Activated CD8-positive, alpha-beta memory T cell treated with anti-CD3 and anti-CD28 coated beads, Interleukin-2, amount 10 ng/mL, durations not matched to agents 7 days and 5 days (primary cell): Measurements from ENCODE around the gene SSX4B. TPM values are rescaled to one million over a fixed set of nuclear protein-coding genes. Genes with fewer than 3 reads are reported as not detected.
"Not testable (repeated sequence)": the region's sequence is repeated elsewhere in the genome, so short reads cannot be mapped to it uniquely, and the experiment has no call there.

ENCODE experiments used
- ATAC-seq: fragments of 150-1000 bp; cut with Tn5 transposase; one replicate; pipeline ENCODE4 v1.10.0; 2021; ENCODE audit warnings: moderate library complexity
- CTCF ChIA-PET: fragments of 350-600 bp; sonication (Branson Sonifier 250); formaldehyde crosslinking; loops from one replicate; lab custom pipeline; 2021; ENCODE audit warnings: antibody characterized with exemption; lab: Charles Lee
- DNase-seq: peaks from one replicate; pipeline ENCODE4 v3.0.0-alpha.2; 2020
- H3K27ac Mint-ChIP-seq: one replicate; pipeline ENCODE4 v1.8.0; 2021; ENCODE audit warnings: mild to moderate bottlenecking, mixed read lengths
- H3K27me3 Mint-ChIP-seq: one replicate; pipeline ENCODE4 v1.8.0; 2021; ENCODE audit warnings: mixed read lengths
- H3K36me3 Mint-ChIP-seq: one replicate; pipeline ENCODE4 v1.8.0; 2021; ENCODE audit warnings: mild to moderate bottlenecking, mixed read lengths
- H3K4me1 Mint-ChIP-seq: one replicate; pipeline ENCODE4 v1.8.0; 2021; ENCODE audit warnings: mixed read lengths
- H3K4me3 Mint-ChIP-seq: one replicate; pipeline ENCODE4 v1.8.0; 2021; ENCODE audit warnings: mild to moderate bottlenecking, moderate library complexity, mixed read lengths
- H3K9me3 Mint-ChIP-seq: one replicate; pipeline ENCODE4 v1.8.0; 2022; ENCODE audit warnings: low read depth, mixed read lengths
- total RNA-seq, 2 experiments: library from RNA; stranded (reverse); gene quantifications; one replicate each; pipeline ENCODE4 v1.2.3, GENCODE V29; 2021

The SSX4B gene
- total RNA-seq, 2 experiments from 2014 or later, result not detected

DNA sequence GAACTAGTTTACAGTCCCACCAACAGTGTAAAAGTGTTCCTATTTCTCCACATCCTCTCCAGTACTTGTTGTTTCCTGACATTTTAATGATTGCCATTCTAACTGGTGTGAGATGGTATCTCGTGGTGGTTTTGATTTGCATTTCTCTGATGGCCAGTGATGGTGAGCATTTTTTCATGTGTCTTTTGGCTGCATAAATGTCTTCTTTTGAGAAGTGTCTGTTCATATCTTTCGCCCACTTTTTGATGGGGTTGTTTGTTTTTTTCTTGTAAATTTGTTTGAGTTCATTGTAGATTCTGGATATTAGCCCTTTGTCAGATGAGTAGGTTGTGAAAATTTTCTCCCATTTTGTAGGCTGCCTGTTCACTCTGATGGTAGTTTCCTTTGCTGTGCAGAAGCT is 14.8 kb downstream of the SSX4B start:
- H3K9me3 Mint-ChIP-seq, CTCF ChIA-PET, ATAC-seq, H3K36me3 Mint-ChIP-seq, H3K4me1 Mint-ChIP-seq, H3K4me3 Mint-ChIP-seq, H3K27ac Mint-ChIP-seq, DNase-seq, H3K27me3 Mint-ChIP-seq: not testable (repeated sequence)

DNA sequence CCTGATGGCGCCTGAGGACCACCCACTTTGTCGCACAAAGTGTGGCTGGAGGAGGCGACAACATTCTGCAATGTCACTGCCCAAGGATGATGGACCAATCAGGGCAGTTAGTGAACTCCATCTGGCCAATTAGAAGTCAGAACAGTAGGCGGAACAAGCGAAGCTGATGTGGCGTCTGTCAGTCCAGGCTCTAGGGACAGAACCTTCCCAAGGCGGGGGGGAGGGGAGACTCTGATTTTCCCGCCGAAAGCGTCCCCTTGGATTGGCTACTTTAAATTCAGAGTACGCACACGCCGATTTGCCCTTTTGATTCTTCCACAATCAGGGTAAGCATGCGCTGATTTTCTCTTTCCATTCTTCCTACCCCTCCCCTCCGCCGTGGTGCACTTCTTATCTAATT is 28.5 kb downstream of the SSX4B start, which contains the start of gene SSX4:
Gene SSX4, plus strand, starts transcription at position 301 of the 400 bp plus-strand sequence. CDS start 515 bp downstream, outside the sequence.
- H3K4me3 Mint-ChIP-seq, CTCF ChIA-PET, DNase-seq, H3K4me1 Mint-ChIP-seq, H3K27me3 Mint-ChIP-seq, H3K36me3 Mint-ChIP-seq, H3K27ac Mint-ChIP-seq, ATAC-seq, H3K9me3 Mint-ChIP-seq: not testable (repeated sequence)

DNA sequence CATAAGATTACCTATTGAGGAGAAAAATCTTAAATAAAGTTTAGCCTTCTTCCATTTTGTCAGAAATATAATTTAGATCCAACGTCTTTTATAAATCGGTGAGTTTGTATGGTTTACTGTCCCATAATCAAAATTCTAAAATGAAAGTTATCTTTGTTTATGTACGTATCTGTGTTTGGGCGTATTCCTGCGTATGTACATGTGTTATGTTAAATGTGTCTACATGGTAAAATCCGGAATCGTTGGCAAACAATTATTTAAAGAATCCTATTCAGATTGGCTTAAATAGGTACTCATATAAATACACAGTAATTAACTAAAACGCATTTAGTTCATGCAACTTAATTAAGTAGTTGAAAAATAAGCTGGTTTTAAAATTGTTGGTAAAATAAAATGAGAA is 41.4 kb downstream of the SSX4B start:
- H3K27me3 Mint-ChIP-seq, H3K9me3 Mint-ChIP-seq, H3K27ac Mint-ChIP-seq, H3K36me3 Mint-ChIP-seq, CTCF ChIA-PET, H3K4me3 Mint-ChIP-seq, H3K4me1 Mint-ChIP-seq, ATAC-seq, DNase-seq: not testable (repeated sequence)

- H3K27ac Mint-ChIP-seq, H3K4me1 Mint-ChIP-seq, DNase-seq: not testable (repeated sequence)
Measured at GRCh38 chrX:48367717-48368408, 43.9 kb downstream of the SSX4B start.

DNA sequence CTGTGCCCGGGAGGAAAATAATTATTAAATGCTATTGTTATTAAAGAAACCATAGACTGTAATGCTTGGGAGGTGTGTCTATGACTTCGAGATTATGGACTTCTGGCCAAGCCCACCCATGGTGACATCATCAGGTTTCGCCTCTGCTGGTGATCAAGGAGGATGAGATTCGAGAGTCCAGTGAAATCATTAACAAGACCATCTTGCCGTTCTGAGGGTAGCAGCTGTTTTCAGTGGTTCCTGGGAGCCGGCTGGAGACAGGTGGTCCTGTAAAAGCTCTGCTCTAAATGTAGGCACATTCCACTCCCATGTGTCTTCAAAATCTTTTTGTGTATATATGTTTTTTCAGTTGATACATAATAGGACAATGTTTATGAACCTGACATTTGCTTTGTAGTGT is 52.5 kb downstream of the SSX4B start:
- CTCF ChIA-PET, H3K36me3 Mint-ChIP-seq, H3K4me3 Mint-ChIP-seq, H3K9me3 Mint-ChIP-seq, DNase-seq, H3K27me3 Mint-ChIP-seq, ATAC-seq, H3K27ac Mint-ChIP-seq, H3K4me1 Mint-ChIP-seq: not testable (repeated sequence)

More at GRCh38 chrX:48367717-48368408, 43.9 kb downstream of the SSX4B start:
- ATAC-seq, H3K27me3 Mint-ChIP-seq, H3K36me3 Mint-ChIP-seq, H3K4me3 Mint-ChIP-seq, H3K9me3 Mint-ChIP-seq, CTCF ChIA-PET: not testable (repeated sequence)

- no peak overlapping the region for H3K27ac Mint-ChIP-seq
- no peaks in the 10 kb centered on the region for H3K9me3 Mint-ChIP-seq
- peaks cover 6% of the 10 kb centered on the region for H3K27me3 Mint-ChIP-seq
- no peaks in the 10 kb centered on the region for H3K36me3 Mint-ChIP-seq
- H3K4me1 Mint-ChIP-seq, result no peaks in the 10 kb centered on the region
- no peak overlapping the region for H3K4me3 Mint-ChIP-seq
- ATAC-seq, result no peak
- DNase-seq, result no peak
- CTCF ChIA-PET, result no interaction called here
Measured at GRCh38 chrX:48357681-48358080, 54.1 kb downstream of the SSX4B start.

DNA sequence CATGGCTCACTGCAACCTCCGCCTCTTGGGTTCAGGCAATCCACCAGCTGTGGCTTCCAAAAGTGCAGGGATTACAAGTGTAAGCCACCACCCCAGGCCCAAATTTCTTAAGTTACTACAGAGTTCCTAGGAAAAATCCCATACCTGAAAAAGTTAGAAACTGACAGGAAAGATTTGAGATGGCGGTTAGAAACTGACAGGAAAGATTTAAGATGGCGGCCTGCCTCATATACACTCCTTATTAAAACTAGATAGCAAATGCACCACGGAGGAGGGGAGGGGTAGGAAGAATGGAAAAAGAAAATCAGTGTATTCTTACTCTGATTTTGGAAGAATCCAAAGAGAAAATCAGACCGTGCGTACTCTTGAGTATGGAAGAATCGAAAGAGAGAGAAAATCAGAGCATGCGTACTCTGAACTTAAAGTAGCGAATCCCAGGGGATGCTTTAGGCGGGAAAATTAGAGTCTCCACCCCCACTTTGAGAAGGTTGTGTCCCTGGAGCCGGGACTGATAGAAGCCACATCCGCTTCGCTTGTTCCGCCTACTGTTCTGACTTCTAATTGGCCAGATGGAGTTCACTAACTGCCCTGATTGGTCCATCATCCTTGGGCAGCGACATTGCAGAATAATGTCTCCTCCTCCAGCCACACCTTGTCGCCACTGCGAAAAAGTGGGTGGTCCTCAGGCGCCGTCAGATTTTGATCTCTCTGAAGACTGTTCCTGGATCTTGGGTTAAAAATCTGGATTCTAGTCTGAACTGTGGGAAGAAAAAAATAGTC is 55.3 kb downstream of the SSX4B start, which contains the start of gene SSX3:
Gene SSX3, minus strand, starts transcription at position 389 of the 780 bp plus-strand sequence. CDS start 1,454 bp downstream, outside the sequence.
- H3K27ac Mint-ChIP-seq, CTCF ChIA-PET, H3K4me1 Mint-ChIP-seq, H3K4me3 Mint-ChIP-seq, H3K36me3 Mint-ChIP-seq, DNase-seq, H3K9me3 Mint-ChIP-seq, ATAC-seq: not testable (repeated sequence)
- H3K27me3 Mint-ChIP-seq, result peaks cover 11% of the 10 kb centered on the region

Other genes starting within 250 kb of the SSX4B start
- not detected for gene SSX5, start 215.2 kb downstream of the SSX4B start, total RNA-seq
- gene SSX1, start 156.6 kb downstream of the SSX4B start, total RNA-seq, result not detected
- gene SSX3, start 55.3 kb downstream of the SSX4B start, total RNA-seq, result not detected
- not detected for gene SSX4, start 28.4 kb downstream of the SSX4B start, total RNA-seq
- gene SLC38A5, start 58.3 kb upstream of the SSX4B start, total RNA-seq, result 100 to 1,000 TPM in 1 of 2 experiments, 10 to 100 TPM in 1; 93.9 to 123 TPM
- 10 to 100 TPM; 72.7 to 75.4 TPM for gene FTSJ1, start 64.2 kb upstream of the SSX4B start, total RNA-seq
- gene PORCN, start 97.0 kb upstream of the SSX4B start, total RNA-seq, result 10 to 100 TPM; 22.4 to 25.7 TPM
- gene EBP, start 109.8 kb upstream of the SSX4B start, total RNA-seq, result 100 to 1,000 TPM; 359 to 395 TPM
- gene TBC1D25, start 127.8 kb upstream of the SSX4B start, total RNA-seq, result 10 to 100 TPM; 23.2 to 26.3 TPM
- gene RBM3, start 162.5 kb upstream of the SSX4B start, total RNA-seq, result 100 to 1,000 TPM; 149 to 183 TPM
- 10 to 100 TPM; 32.6 to 42.9 TPM for gene WDR13, start 185.5 kb upstream of the SSX4B start, total RNA-seq